Measurements from ENCODE around the gene DDX24.

DNA sequence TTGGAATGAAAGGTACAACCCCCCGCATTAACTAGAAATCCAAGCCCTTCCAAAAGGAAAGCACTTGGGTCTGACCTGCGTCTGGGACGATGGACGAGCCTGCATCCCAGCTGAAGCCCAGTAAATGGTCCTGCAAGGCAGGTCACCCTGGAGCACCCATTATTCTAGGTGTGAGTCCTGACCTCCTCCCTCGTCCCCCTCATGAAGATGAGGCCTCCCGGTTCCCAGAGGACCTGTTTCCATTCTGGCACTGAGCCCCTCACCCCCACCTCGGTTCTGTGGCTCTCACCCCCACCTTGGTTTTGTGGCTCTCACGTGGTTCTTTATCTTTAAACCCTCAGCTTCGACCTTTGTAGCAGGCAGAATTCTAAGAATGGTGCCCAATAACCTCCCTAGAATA lies 36.9 kb upstream of the DDX24 start:
- no peak for TF ChIP-seq POLR2AphosphoS5 (IDR thresholded peaks at IDR 0.05; ENCODE audit: control insufficient read depth, insufficient read depth, low read depth, low read length)
- TF ChIP-seq HDGF (IDR thresholded peaks at IDR 0.05), result no peak
- TF ChIP-seq, protein P1, sequence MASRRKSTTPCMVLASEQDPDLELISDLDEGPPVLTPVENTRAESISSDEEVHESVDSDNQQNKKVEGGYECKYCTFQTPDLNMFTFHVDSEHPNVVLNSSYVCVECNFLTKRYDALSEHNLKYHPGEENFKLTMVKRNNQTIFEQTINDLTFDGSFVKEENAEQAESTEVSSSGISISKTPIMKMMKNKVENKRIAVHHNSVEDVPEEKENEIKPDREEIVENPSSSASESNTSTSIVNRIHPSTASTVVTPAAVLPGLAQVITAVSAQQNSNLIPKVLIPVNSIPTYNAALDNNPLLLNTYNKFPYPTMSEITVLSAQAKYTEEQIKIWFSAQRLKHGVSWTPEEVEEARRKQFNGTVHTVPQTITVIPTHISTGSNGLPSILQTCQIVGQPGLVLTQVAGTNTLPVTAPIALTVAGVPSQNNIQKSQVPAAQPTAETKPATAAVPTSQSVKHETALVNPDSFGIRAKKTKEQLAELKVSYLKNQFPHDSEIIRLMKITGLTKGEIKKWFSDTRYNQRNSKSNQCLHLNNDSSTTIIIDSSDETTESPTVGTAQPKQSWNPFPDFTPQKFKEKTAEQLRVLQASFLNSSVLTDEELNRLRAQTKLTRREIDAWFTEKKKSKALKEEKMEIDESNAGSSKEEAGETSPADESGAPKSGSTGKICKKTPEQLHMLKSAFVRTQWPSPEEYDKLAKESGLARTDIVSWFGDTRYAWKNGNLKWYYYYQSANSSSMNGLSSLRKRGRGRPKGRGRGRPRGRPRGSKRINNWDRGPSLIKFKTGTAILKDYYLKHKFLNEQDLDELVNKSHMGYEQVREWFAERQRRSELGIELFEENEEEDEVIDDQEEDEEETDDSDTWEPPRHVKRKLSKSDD (conservative IDR thresholded peaks at IDR 0.05; ENCODE audit: low read length), result no peak
- no peak for TF ChIP-seq FOS (IDR thresholded peaks at IDR 0.05; ENCODE audit: extremely low read depth, insufficient read length)
- TF ChIP-seq ZNF384 (IDR thresholded peaks at IDR 0.05; ENCODE audit: low read depth, low read length), result no peak
- no peak for TF ChIP-seq EZH2 (IDR thresholded peaks at IDR 0.05; ENCODE audit: borderline replicate concordance, low read depth, low read length)
- no peak for TF ChIP-seq ZNF583 (CRISPR knock-in tag; IDR thresholded peaks at IDR 0.05)
- TF ChIP-seq ESRRA (IDR thresholded peaks at IDR 0.05; ENCODE audit: borderline replicate concordance, low read depth), result no peak
- no peak for TF ChIP-seq POLR2A (conservative IDR thresholded peaks at IDR 0.05)
- no peak for TF ChIP-seq TEAD4 (IDR thresholded peaks at IDR 0.05; ENCODE audit: low read length)
- TF ChIP-seq TEAD4 (CRISPR knock-in tag; IDR thresholded peaks at IDR 0.05; ENCODE audit: borderline replicate concordance), result no peak
- TF ChIP-seq KAT2B (IDR thresholded peaks at IDR 0.05; ENCODE audit: low read depth, low read length), result no peak
- no peak for TF ChIP-seq ZNF311 (CRISPR knock-in tag; IDR thresholded peaks at IDR 0.05)
